Mucosa of descending colon (tissue), 3 donors: ENCODE results near the gene RPL10. TPM values are rescaled to one million over a fixed set of nuclear protein-coding genes. Genes with fewer than 3 reads are reported as not detected.
A peak's percentile ranks its signal among the peaks of the same experiment; 100 is the strongest.

ENCODE experiments used
- ATAC-seq: fragments of 200-7000 bp; cut with Tn5 transposase; one replicate; pipeline ENCODE4 v1.9.1; 2020; ENCODE audit warnings: mild to moderate bottlenecking, moderate library complexity
- DNase-seq, 3 donors: peaks; one replicate each; pipeline ENCODE4 v3.0.0-alpha.2; 2020
- H3K36me3 ChIP-seq: fragments of 200-600 bp; one replicate; pipeline ENCODE4 v1.8.0; 2021; ENCODE audit warnings: low read depth, mild to moderate bottlenecking
- H3K4me1 ChIP-seq: fragments of 200-600 bp; one replicate; pipeline ENCODE4 v1.8.0; 2021; ENCODE audit warnings: low read depth, mild to moderate bottlenecking
- H3K4me3 ChIP-seq: fragments of 200-600 bp; one replicate; pipeline ENCODE4 v1.8.0; 2021; ENCODE audit warnings: mild to moderate bottlenecking
- H3K9me3 ChIP-seq: fragments of 200-600 bp; one replicate; pipeline ENCODE4 v1.8.0; 2021; ENCODE audit warnings: mild to moderate bottlenecking
- CTCF ChIP-seq: fragments of 200-600 bp; IDR thresholded peaks from one replicate; pipeline ENCODE4 v1.8.0; 2022; ENCODE audit warnings: antibody characterized with exemption, mild to moderate bottlenecking
- intact Hi-C, 2 donors: fragments of 100-400 bp; cut with DNase I in 1 of 2; cut with micrococcal nuclease in 1 of 2; formaldehyde crosslinking; loops; one replicate each; pipeline versions ENCODE4 v1.11.0 to v1.11.1; 2022; cut with DNase I, micrococcal nuclease
- total RNA-seq, 3 donors: library from RNA; stranded (reverse); fragmentation: NEBNext Ultra II Directional in 2 of 3; extraction: Animal tissue kit (Norgen Biotek cat#: 25700) in 2 of 3; gene quantifications; one replicate each; pipeline versions ENCODE4 v1.2.1 to v1.2.4, GENCODE V29; 2021 to 2023
- donor health status: DM: no; HTN: no; CAD: no; lungs with moderate emphysema.
- donor health status: DM: no; HTN: no; CAD: no.
- donor health status: DM: no; HTN: yes; CAD: no.

The RPL10 gene
- total RNA-seq, 3 donors from 2014 or later, result 2,179 to 2,606 (median 2,424) TPM

- intact Hi-C loops, result no loop called here
- Histone ChIP-seq H3K4me1 (no peaks in the 10 kb centered on the region), H3K36me3 (no peaks in the 10 kb centered on the region), H3K9me3 (no peaks in the 10 kb centered on the region), H3K4me3 (no peak overlapping the region)
- no peak for TF ChIP-seq CTCF
- no peak for ATAC-seq
- DNase-seq, result no peak
These were observed 21.4 kb upstream of the RPL10 start for GRCh38 chrX:154376774-154377173.

GRCh38 chrX:154378059-154378798 is 19.9 kb upstream of the RPL10 start:
- ATAC-seq, result peak; percentile 2

GRCh38 chrX:154378799-154379568 is 19.2 kb upstream of the RPL10 start, which contains the start of gene EMD:
Gene EMD (plus strand): TSS chrX:154379295. CDS start chrX:154379485, 190 bp downstream.
- DNase-seq, result peak; percentile 96 to 99 (median 96)
- Histone ChIP-seq H3K4me1 (no peaks in the 10 kb centered on the region), H3K4me3 (peak within 1 kb of the TSS; percentile 56), H3K9me3 (no peaks in the 10 kb centered on the region), H3K36me3 (no peaks in the 10 kb centered on the region)
- no peak for TF ChIP-seq CTCF
- intact Hi-C loops, result no loop called here
- ATAC-seq, result peak; percentile 88

More at GRCh38 chrX:154378059-154378798, 19.9 kb upstream of the RPL10 start:
- intact Hi-C loops, result no loop called here
- no peaks in the 10 kb centered on the region for H3K9me3 ChIP-seq
- peak; percentile 54 to 80 (median 72) for DNase-seq
- H3K4me3 ChIP-seq, result no peak overlapping the region
- no peak for TF ChIP-seq CTCF
- H3K4me1 ChIP-seq, result no peaks in the 10 kb centered on the region
- H3K36me3 ChIP-seq, result no peaks in the 10 kb centered on the region

- DNase-seq (no peak), ATAC-seq (no peak)
- no peaks in the 10 kb centered on the region for H3K36me3 ChIP-seq
- H3K4me1 ChIP-seq, result no peaks in the 10 kb centered on the region
- no peaks in the 10 kb centered on the region for H3K9me3 ChIP-seq
- intact Hi-C loops, result no loop called here
- no peak for TF ChIP-seq CTCF
- H3K4me3 ChIP-seq, result peak overlapping the region; percentile 56
These were observed 18.6 kb upstream of the RPL10 start for GRCh38 chrX:154379569-154379951.

GRCh38 chrX:154380153-154380552 is 18.0 kb upstream of the RPL10 start:
- intact Hi-C loops, result no loop called here
- Histone ChIP-seq H3K4me1 (no peaks in the 10 kb centered on the region), H3K36me3 (no peaks in the 10 kb centered on the region), H3K9me3 (no peaks in the 10 kb centered on the region), H3K4me3 (no peak overlapping the region)
- no peak for TF ChIP-seq CTCF
- ATAC-seq (no peak), DNase-seq (no peak)
